22Rv1 (cell line): ENCODE results near the gene TEN1.

Experiments used
- H3K27ac ChIP-seq: fragments of 450-650 bp; 2 replicates; pipeline ENCODE4 v1.5.1; 2017
- ZFX ChIP-seq: fragments of 450-650 bp; IDR thresholded peaks from 2 replicates; pipeline ENCODE4 v1.6.1; 2017; ENCODE audit warnings: antibody characterized with exemption, borderline replicate concordance
- TF ChIP-seq, protein P1 (sequence below): fragments of 450-650 bp; IDR thresholded peaks from 2 replicates; pipeline ENCODE4 v1.5.1; 2017; ENCODE audit warnings: mild to moderate bottlenecking

TEN1 gene

DNA sequence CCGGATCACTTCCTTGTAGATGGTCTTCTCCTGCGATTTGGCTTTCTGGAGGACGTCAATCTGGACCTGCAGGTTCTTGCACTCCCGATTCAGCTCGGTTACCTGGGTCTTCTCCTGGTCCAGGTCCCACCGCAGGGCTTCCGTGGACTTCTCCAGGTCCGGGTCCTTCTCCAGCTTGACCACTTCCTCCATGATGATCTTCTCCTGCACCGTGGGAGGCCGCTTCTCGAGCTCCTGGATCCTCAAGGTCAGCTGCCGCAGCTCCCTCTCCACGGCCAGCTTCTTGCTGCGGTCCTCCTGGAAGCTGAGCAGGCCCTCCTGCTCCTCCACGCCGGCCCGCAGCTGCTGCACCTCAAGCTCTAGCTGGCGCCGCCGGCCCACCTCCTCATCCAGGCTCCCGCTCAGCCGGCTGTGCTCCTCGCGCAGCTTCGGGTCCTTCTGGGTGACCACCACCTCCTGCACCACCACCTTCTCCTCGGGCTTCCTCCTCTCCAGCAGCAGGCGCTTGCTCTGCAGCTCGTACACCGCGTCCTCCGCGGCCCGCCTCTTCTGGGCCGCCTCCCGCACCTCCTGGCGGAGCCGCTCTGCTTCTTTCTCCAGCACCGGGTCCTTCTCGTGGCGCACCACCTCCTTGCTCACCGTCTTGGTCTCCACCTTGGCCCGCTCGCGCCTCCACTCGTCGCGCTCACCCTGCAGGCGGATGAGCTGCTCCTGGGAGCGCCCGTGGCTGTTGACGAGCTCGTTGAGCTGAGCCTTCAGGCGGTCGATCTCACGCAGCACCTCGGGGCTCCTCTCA lies 29.8 kb downstream of the TEN1 start:
- no peak for TF ChIP-seq ZFX
- TF ChIP-seq, protein P1, sequence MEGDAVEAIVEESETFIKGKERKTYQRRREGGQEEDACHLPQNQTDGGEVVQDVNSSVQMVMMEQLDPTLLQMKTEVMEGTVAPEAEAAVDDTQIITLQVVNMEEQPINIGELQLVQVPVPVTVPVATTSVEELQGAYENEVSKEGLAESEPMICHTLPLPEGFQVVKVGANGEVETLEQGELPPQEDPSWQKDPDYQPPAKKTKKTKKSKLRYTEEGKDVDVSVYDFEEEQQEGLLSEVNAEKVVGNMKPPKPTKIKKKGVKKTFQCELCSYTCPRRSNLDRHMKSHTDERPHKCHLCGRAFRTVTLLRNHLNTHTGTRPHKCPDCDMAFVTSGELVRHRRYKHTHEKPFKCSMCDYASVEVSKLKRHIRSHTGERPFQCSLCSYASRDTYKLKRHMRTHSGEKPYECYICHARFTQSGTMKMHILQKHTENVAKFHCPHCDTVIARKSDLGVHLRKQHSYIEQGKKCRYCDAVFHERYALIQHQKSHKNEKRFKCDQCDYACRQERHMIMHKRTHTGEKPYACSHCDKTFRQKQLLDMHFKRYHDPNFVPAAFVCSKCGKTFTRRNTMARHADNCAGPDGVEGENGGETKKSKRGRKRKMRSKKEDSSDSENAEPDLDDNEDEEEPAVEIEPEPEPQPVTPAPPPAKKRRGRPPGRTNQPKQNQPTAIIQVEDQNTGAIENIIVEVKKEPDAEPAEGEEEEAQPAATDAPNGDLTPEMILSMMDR = no peak

DNA sequence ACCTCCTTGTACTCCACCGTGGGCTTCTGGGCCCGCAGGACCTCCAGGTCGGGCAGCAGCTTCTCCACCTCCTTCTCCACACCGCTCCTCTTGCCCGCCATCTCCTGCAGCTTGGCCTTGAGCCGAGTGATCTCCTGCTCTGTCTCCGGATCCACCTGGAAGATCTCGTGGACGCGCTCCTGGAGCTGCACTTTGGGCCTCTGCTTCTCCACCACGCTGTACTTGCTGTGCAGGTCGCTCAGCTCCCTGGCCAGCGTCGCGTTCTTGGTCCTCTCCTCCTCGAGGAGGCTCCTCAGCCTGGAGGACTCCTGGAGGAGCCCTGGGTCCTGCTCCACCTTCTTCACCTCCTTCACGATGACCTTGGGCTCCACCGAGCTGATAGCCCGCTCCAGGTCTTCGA lies 30.4 kb downstream of the TEN1 start:
- TF ChIP-seq, protein P1 = no peak
- no peak for TF ChIP-seq ZFX
- no peak overlapping the region for H3K27ac ChIP-seq

More for the DNA sequence above, 29.8 kb downstream of the TEN1 start:
- no peak overlapping the region for H3K27ac ChIP-seq

DNA sequence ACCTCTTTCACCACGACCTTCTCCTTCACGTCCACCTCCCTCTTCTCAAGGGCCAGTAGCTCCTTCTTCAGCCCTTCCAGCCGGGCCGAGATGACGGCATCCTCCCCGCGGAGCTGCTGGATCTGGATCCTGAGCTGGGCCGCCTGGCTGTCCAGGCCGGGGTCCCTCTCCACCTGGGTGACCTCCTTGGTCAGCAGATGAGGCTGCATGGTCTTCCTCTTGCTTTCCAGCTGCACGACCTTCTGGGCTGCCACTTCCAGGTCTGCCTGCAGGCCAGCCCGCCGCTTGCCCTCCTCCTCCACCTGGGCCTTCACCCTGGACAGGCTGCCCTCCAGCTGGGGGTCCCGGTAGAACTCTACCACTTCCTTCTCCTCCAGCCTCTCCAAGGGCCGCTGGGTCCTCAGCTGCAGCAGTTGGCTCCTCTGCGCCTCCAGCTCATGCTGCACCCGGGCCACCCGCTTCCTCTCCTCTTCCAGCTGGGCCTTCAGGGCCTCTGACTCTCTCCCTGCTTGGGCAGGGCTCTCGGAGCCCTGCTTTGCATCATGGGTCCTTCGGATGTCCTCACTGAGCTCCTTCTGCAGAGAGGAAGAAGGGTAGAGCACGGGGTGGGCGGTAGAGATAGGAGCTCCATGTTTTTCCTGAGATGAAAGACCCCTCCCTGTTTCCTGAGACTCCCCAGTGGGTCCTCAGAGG lies 31.1 kb downstream of the TEN1 start:
- H3K27ac ChIP-seq = no peak overlapping the region
- no peak for TF ChIP-seq ZFX
- TF ChIP-seq, protein P1 = no peak

DNA sequence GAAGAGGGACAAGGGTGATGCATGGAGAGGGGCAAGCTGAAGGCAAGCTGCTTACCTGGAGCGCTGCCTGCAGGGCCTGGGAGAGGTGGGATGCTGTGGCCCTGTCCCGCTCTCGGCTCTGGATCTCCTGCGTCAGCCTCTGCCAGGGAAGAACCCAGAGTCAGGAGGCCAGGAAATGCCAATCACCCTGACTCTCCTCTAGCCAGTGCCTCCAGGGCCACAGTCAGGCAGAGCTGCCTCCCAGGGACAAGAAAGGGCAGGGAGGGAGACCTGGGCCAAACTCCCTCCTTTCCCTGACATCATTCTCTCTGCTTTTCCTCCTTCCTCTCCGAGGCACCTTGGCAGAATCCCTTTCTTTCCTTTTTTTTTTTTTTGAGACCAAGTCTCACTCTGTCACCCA lies 32.9 kb downstream of the TEN1 start:
- H3K27ac ChIP-seq = no peak overlapping the region
- TF ChIP-seq, protein P1 = no peak
- no peak for TF ChIP-seq ZFX

DNA sequence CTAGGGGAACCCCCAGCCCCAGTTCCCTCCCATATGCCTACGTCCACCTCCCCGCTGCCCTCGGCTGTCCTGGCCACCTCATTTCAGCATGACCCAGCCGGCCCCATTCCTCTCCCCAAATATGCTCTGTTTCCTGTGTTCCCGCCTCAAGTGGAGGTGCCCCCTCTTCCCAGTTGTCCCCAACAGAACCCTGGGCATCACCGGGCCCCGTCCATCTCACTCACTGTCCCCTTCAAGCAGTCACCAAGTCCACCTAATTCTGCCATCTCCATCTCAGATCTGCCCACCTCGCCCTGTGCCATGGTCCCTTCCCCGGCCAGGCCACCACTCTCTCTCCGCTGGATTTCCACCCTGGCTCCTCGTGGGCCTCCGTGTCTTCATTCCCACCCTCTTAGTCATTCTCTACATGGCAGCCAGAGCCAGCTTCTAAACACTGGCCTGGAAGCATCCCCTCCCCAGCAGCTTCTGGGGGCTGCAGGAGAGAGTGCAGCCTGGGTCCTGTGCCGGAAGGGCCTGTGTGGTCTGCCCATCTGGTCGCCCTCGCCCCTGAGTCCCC lies 34.4 kb downstream of the TEN1 start:
- H3K27ac ChIP-seq = no peak overlapping the region
- TF ChIP-seq ZFX = no peak
- TF ChIP-seq, protein P1 = no peak

- H3K27ac ChIP-seq = no peak overlapping the region
- TF ChIP-seq, protein P1 = peak; percentile 98
- no peak for TF ChIP-seq ZFX
Observed at GRCh38 chr17:76014100-76014924, 35.3 kb downstream of the TEN1 start.
